ENCODE results near the gene EML6. TPM values are rescaled to one million over a fixed set of nuclear protein-coding genes. Genes with fewer than 3 reads are reported as not detected.

EML6 gene
- total RNA-seq, 3 donors from 2014 or later (not counting 1 experiment from before 2014, with no cell fraction given), result 1.7 to 3.2 (median 2.4) TPM

DNA sequence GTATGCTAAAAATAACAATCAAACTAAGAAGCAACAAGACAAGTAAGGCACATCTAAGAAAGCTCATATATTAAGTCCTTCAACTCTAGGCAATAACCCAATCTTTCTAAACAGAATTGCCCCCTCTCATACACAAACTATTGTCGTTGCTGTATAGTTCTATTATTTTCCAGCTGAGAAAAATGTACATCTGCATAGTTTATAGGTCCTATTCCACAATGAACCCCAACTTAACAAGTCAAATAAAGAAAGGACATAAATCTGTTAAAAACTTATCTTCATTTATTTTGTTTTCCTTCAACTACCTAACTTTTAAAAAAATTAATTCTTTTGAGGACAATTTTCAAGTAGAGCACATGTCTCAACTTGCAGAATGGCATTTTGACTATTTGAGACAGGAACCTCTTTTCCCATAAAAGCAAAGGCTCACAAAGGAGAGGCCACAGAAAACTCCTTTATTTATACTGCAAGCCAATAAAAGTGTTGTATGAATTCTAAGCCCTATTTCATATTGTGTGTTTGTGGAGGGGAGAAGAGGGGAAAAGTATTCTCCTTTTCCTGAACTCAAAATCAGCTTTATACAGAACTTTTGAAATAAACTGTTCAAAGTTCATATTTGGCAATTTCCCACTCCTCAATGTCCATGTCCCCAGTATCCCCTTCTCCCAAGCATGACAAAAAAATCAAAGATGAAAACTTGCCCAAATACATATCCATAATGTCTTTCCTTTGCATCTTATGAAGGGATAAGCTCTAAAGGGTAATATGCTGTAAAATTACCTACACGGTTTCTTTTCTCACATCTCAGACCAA, 289.4 kb downstream of the EML6 start:
- no peak overlapping the region for H3K4me3 Mint-ChIP-seq
- no peak overlapping the region for H3K27ac ChIP-seq (ENCODE audit: low read length)
- intact Hi-C loops (cut with micrococcal nuclease), result loop anchor here (5.0 to 10.0 kb wide), 2 partner anchors 111 to 412 kb away; no protein-coding TSS in a partner anchor

DNA sequence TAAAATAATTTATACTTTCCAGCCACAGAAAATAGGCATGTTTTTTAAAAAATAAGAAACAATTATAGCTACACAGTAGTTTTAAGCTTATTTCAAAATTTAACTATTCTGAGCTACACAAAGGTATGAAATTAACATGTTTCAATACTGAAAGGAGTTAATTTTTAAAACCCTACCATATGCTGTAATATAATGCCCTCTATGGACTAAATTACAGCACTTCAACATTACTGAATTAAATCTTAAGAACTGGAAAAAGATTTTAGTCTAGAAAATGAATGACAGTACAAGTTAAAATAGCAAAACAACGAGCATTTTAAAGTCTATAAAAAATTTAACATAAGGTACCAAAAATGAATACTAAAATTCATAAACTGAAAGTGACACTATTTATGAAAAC, 290.5 kb downstream of the EML6 start:
- DNase-seq (no peak), ATAC-seq (no peak)
- Histone ChIP-seq H3K4me1 (ENCODE audit: control insufficient read depth, insufficient read depth, low read length) (peaks cover 4% of the 10 kb centered on the region), H3K27me3 (ENCODE audit: control insufficient read depth, insufficient read depth, low read length) (no peaks in the 10 kb centered on the region), H3K27ac (ENCODE audit: low read length) (no peak overlapping the region), H3K4me3 (ENCODE audit: low read length) (no peak overlapping the region), H3K36me3 (ENCODE audit: control insufficient read depth, insufficient read depth, low read length) (no peaks in the 10 kb centered on the region), H3K9me3 (ENCODE audit: control insufficient read depth, insufficient read depth, low read length) (no peaks in the 10 kb centered on the region)
- no peaks in the 10 kb centered on the region for H3K36me3 Mint-ChIP-seq
- H3K4me1 Mint-ChIP-seq, result peaks cover 47 to 56% of the 10 kb centered on the region in 2 donors
- intact Hi-C loops (cut with micrococcal nuclease), result loop anchor here (2.0 to 10.0 kb wide), 3 partner anchors 112 to 411 kb away; no protein-coding TSS in a partner anchor
- TF ChIP-seq CTCF (IDR thresholded peaks at IDR 0.05), result peak; percentile 27
- H3K9me3 Mint-ChIP-seq, result no peaks in the 10 kb centered on the region
- no peaks in the 10 kb centered on the region for H3K27me3 Mint-ChIP-seq (ENCODE audit: low read depth in 2 of 2)
- WGBS (ENCODE audit: insufficient coverage), result no CpG with 5 or more reads among the region's 1 CpG
- H3K4me3 Mint-ChIP-seq, result no peak overlapping the region
- peak overlapping the region in 1 of 2 donors; percentile 84 for H3K27ac Mint-ChIP-seq

More for the DNA sequence above, 289.4 kb downstream of the EML6 start:
- H3K36me3 Mint-ChIP-seq, result no peaks in the 10 kb centered on the region
- Histone ChIP-seq H3K4me3 (ENCODE audit: low read length) (no peak overlapping the region), H3K9me3 (ENCODE audit: control insufficient read depth, insufficient read depth, low read length) (no peaks in the 10 kb centered on the region), H3K4me1 (ENCODE audit: control insufficient read depth, insufficient read depth, low read length) (peaks cover 4% of the 10 kb centered on the region), H3K27me3 (ENCODE audit: control insufficient read depth, insufficient read depth, low read length) (no peaks in the 10 kb centered on the region), H3K36me3 (ENCODE audit: control insufficient read depth, insufficient read depth, low read length) (no peaks in the 10 kb centered on the region)
- H3K4me1 Mint-ChIP-seq, result peaks cover 47% of the 10 kb centered on the region in 2 donors
- TF ChIP-seq CTCF (IDR thresholded peaks at IDR 0.05), result no peak
- no peak for ATAC-seq
- WGBS (ENCODE audit: insufficient coverage), result 89% methylated on average over 1 of the region's 2 CpGs
- no peaks in the 10 kb centered on the region for H3K9me3 Mint-ChIP-seq
- DNase-seq, result no peak
- peak overlapping the region; percentile 84 to 92 for H3K27ac Mint-ChIP-seq
- no peaks in the 10 kb centered on the region for H3K27me3 Mint-ChIP-seq (ENCODE audit: low read depth in 2 of 2)

GRCh38 chr2:55014962-55015939, 291.8 kb downstream of the EML6 start:
- peak in 2 of 3 donors; percentile 19 to 39 for ATAC-seq
- Histone ChIP-seq H3K4me3 (ENCODE audit: low read length) (no peak overlapping the region), H3K9me3 (ENCODE audit: control insufficient read depth, insufficient read depth, low read length) (no peaks in the 10 kb centered on the region), H3K27ac (ENCODE audit: low read length) (no peak overlapping the region), H3K4me1 (ENCODE audit: control insufficient read depth, insufficient read depth, low read length) (peaks cover 4% of the 10 kb centered on the region), H3K27me3 (ENCODE audit: control insufficient read depth, insufficient read depth, low read length) (no peaks in the 10 kb centered on the region), H3K36me3 (ENCODE audit: control insufficient read depth, insufficient read depth, low read length) (no peaks in the 10 kb centered on the region)
- peaks cover 49 to 63% of the 10 kb centered on the region in 2 donors for H3K4me1 Mint-ChIP-seq
- no peaks in the 10 kb centered on the region for H3K36me3 Mint-ChIP-seq
- TF ChIP-seq CTCF (IDR thresholded peaks at IDR 0.05), result peak; percentile 41
- peak overlapping the region in 1 of 2 donors; percentile 53 for H3K27ac Mint-ChIP-seq
- 71% methylated on average over 4 of the region's 6 CpGs for WGBS (ENCODE audit: insufficient coverage)
- no peaks in the 10 kb centered on the region for H3K9me3 Mint-ChIP-seq
- intact Hi-C loops (cut with micrococcal nuclease), result loop anchor here (2.0 to 10.0 kb wide), 3 partner anchors 113 to 410 kb away; no protein-coding TSS in a partner anchor
- H3K4me3 Mint-ChIP-seq, result no peak overlapping the region
- peak in 1 of 2 donors; percentile 75 for DNase-seq
- H3K27me3 Mint-ChIP-seq (ENCODE audit: low read depth in 2 of 2), result no peaks in the 10 kb centered on the region
